SK-N-MC (cell line): ENCODE measurements around the gene ABLIM2.

Experiments
- EZH2 ChIP-seq: fragments of 200-600 bp; sonication (generic); IDR thresholded peaks from one replicate; pipeline ENCODE4 v1.6.1; 2017; ENCODE audit warnings: antibody characterized with exemption
- FOXP2 ChIP-seq: optimal IDR thresholded peaks from 2 replicates; pipeline ENCODE3; 2011; ENCODE audit warnings: mild to moderate bottlenecking, moderate library complexity; ENCODE audit not compliant: insufficient read depth; ENCODE audit errors: extremely low read length, control extremely low read depth
- POLR2AphosphoS5 ChIP-seq: IDR thresholded peaks from 2 replicates; pipeline ENCODE4 v1.6.1; 2012; ENCODE audit warnings: mild to moderate bottlenecking, low read depth, low read length, borderline replicate concordance

GRCh38 chr4:8071766-8072165, 86.8 kb downstream of the ABLIM2 start:
- TF ChIP-seq EZH2 (no peak), POLR2AphosphoS5 (no peak), FOXP2 (no peak)
